HG03432 (cell line): ENCODE results near the gene RGS18.
"Not testable (repeated sequence)": the region's sequence is repeated elsewhere in the genome, so short reads cannot be mapped to it uniquely, and the experiment has no call there.

Experiments used
- ATAC-seq: cut with Tn5 transposase; IDR thresholded peaks from one replicate; pipeline ENCODE4 v1.9.1; 2021; ENCODE audit warnings: mild to moderate bottlenecking, moderate library complexity; ENCODE audit not compliant: unreplicated experiment

Gene RGS18

GRCh38 chr1:192165002-192165401 lies 6.7 kb downstream of the RGS18 start:
- not testable (repeated sequence) for ATAC-seq

- ATAC-seq = no peak
These were observed 8.7 kb downstream of the RGS18 start for GRCh38 chr1:192167011-192167410.

DNA sequence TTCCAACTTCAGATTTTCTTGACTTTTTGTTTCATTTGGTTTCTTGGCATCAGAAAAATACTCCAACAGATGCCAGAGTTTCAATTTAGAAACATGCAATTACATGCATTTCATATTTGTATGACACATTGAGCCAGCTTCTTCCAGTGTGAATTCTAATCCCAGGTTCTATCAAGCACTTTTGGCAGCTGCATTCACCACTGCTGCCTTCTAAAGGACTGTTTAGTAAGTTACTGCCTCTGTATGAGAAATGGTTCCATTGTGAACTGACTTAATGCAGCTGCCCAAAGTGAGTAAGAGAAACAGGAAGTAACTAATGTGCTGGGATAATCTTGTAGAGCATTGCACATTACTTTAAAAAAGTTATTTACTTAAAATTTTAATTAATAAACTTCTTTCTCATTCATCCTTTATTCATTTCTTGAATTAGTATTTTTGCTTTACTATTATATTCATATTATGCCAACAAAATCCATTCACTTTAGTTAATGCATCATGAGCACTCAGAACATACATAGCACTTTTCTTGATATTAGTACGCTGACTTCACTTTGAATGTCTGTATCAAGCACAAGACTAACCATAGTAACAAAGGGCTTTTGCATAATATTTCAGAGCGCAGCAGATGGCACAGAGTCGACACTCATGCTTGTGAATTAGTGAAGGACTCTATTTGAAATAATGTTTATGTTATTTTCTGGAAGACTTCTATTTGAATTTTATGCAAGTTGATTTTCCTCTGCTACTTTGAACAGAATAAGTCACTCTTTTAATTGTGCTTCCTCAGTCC lies 9.8 kb downstream of the RGS18 start:
- ATAC-seq = no peak

GRCh38 chr1:192168964-192169363 lies 10.7 kb downstream of the RGS18 start:
- no peak for ATAC-seq

DNA sequence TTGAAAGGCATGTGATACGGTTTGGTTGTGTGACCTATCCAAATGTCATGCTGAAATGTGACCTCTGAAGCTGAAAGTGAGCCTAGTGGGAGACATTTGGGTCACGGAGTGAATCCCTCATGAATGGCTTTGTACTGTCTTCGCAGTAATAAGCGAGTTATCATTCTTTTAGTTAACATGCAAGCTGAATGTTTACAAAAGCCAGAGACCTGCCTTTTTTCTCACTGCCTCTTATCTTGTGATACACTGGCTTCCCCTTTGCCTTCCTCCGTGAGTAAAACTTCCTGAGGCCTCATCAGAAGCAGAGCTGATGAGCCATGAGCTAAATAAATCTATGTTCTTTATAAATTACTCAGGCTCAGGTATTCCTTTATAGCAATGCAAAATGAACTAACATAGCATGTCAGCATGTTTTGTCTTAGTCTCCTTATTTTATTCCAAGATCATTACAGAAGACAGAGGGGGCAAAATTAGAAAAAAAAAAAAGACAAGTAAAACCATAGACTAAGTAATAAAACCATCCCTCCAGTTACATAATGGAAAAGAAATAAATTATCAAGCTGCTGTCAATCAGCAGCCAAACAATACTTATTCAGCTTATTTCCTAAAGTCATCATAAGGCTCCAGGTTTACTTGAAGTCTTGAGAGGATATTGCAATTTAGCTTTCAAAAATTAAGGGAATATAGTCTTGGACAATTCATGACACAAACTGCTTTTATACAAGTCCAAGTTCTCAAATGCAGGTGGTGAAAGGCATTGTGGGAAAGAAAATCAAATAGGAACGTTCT lies 12.1 kb downstream of the RGS18 start:
- no peak for ATAC-seq

GRCh38 chr1:192171123-192171522 lies 12.9 kb downstream of the RGS18 start:
- no peak for ATAC-seq

DNA sequence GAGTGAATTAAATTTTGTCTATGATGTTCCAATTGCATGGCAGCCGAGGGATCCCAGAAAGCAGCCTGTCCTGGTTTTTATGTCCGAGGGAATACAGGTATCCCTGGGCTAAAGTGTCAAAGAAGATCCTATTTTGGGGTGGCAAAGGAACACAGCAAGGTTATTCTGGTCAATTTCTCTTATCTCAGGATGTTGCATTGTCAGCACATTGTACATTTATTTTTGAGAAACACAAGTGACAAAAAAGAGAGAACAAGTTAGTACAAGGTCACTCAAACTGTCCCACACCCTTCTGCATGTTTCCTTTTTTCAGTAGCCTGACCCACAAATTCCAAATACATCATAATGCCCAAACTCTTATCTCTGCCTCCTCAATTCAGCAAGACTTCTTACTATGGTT lies 17.7 kb downstream of the RGS18 start:
- ATAC-seq = no peak

- ATAC-seq = no peak
These were observed 25.5 kb downstream of the RGS18 start for GRCh38 chr1:192183788-192184187.

DNA sequence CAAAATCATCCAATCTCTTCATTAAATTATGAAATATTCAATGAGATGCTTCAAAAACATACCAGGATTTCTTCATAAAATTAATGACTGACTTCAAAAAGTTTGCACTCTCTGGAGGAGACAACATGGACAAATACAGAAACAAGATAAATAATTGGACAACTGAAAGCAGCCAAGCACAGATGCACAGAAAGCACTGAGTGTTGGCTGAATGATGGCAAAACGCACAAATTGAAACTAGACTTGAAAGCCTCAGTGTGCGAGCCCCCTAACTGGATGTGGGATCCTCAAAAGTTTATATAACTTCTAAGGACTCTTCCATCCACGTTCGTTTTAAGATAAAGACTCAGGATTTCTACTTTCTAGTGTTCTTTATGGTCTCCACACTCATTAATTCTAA lies 27.9 kb downstream of the RGS18 start:
- ATAC-seq = no peak

DNA sequence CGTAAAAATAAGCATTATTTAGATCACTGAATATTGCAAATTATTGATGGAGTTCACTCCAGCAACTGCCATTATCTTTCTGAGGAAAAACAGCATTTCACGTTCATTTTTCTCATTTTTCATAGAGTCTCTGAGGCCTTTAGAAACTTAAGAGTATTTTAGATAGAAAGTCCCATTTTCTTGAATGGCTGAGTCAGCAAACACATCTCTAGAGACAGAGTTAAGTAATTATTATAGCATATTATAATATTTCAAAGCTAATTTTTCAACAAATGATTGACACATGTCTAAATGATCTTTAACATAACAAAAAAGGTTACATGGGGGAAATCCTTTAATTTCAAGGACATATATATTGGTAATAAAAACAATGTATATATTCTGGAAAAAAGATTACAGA lies 31.8 kb downstream of the RGS18 start:
- ATAC-seq = no peak

DNA sequence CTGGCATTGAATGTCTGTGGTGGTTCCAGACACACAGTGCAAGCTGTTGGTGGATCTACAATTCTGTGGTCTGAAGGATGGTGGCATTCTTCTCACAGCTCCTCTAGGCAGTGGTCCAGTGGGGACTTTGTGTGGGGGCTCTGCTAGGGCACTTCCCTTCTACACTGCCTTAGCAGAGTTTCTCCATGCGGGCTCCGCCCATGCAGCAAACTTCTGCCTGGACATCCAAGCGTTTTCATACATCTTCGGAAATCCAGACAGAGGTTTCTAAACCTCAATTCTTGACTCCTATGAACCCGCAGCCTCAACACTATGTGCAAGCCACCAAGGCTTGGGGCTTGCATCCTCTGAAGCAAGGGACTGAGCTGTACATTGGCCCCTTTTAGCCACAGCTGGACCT lies 43.0 kb downstream of the RGS18 start:
- no peak for ATAC-seq

DNA sequence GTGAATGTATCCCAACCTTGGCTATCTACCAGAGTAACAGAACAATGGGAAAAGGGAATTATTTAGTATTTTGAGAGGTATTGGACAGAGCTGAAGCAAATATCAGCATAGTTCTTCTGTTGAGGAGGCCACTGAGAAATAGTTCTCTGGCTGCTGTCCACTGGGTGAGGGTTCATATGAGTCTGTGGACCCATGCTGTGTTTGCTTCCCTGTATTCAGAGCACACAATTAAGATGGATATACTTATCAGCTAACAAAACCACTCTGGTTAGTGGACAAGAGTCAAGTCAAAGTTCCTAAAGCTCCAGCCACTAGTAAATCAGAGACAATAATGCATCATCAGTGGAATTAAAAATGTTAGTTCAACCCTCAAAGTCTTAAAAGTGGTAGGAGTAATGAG lies 66.1 kb downstream of the RGS18 start:
- ATAC-seq = no peak

GRCh38 chr1:192224846-192225245 lies 66.6 kb downstream of the RGS18 start:
- ATAC-seq = no peak

DNA sequence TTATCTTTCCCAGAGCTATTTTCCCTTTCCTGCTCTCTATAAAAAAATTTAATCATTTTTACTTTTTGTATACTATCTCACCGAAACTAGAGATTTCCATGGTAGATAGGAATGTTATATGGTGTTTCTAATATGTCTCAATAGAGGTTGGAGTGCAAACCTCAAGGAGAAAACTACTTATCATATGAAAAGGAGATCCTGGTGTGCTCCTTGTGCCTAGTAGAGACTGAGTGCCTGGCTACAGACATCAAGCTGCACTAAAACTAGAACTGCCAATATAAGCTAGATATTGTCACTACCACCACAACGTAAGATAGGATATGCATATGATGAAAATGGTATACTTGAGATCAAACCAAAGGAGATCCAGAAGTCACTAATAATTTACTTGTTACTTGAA lies 67.0 kb downstream of the RGS18 start:
- no peak for ATAC-seq

DNA sequence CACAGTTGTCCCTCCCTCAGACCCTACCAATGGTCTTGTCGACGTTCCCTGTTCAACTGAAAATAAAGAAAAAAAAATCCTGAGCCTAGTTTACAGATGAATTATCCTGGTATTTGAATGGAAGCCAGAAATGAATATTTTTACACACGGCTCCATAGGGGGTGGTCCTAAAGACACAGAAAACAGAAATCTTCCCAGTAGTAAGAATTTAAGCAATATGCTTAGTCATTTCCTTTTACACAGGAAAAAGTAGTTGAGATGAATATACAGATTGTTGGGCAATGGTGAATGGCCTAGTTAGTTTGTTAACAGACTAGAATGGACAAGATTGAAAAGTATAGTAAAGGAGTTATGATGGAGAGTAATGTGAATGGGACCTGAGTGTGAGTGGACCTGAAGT lies 67.4 kb downstream of the RGS18 start:
- ATAC-seq = no peak

GRCh38 chr1:192227330-192227729 lies 69.1 kb downstream of the RGS18 start:
- no peak for ATAC-seq

GRCh38 chr1:192227980-192228379 lies 69.7 kb downstream of the RGS18 start:
- not testable (repeated sequence) for ATAC-seq

DNA sequence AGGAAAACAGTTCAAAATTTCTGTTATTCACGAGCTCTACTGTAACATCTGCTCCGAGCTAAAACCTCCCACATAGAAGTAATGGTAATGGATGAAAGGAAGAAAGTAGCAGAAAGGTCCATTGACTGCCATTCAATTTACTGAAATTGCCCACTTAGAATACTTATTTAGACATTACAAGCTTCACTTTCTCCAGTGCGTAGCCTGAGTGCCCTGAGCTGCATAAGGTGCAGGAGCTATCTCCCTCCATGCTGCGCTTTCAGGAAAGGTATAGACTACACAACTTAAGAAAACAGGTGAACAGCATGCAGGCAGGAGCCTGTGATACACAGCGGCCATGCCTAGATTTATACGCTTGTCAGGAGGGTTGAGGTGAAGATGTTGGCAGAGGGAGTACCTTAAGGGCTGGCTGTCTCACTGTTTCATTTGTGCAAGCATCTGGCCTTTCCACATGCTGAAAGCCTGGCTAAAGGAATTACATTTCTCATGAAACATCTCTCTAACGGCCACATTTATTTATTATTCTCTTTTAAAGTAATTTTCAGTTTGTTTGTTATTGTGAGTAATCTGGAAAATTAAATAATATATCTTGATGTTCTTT lies 74.7 kb downstream of the RGS18 start:
- no peak for ATAC-seq

GRCh38 chr1:192235127-192235526 lies 76.9 kb downstream of the RGS18 start:
- no peak for ATAC-seq
